Peyer's patch (tissue), 4 donors: Measurements from ENCODE around the gene FHOD3. TPM values are rescaled to one million over a fixed set of nuclear protein-coding genes. Genes with fewer than 3 reads are reported as not detected.

ENCODE experiments used
- DNase-seq, 3 donors: peaks; one replicate each; pipeline ENCODE4 v3.0.0-alpha.2; 2017 to 2019
- H3K27ac ChIP-seq, 4 donors: fragments of 200-600 bp; sonication (generic); one replicate each; pipeline ENCODE4 v1.5.1; 2016 to 2019
- H3K27me3 ChIP-seq, 2 donors: fragments of 200-600 bp; sonication (generic); one replicate each; pipeline ENCODE4 v1.5.1; 2019
- H3K36me3 ChIP-seq, 3 donors: fragments of 200-600 bp; sonication (generic); one replicate each; pipeline ENCODE4 v1.5.1; 2016 to 2019
- H3K4me1 ChIP-seq, 4 donors: fragments of 200-600 bp; sonication (generic); one replicate each; pipeline ENCODE4 v1.5.1; 2016 to 2019
- H3K4me3 ChIP-seq, 4 donors: fragments of 200-600 bp; sonication (generic); 1 replicate in 3 of 4; 2 replicates in 1 of 4; pipeline ENCODE4 v1.5.1; 2016 to 2019; ENCODE audit warnings: mild to moderate bottlenecking in 1 of 4
- H3K9me3 ChIP-seq, 4 donors: fragments of 200-600 bp; sonication (generic); one replicate each; pipeline ENCODE4 v1.5.1; 2016 to 2019; ENCODE audit warnings: mild to moderate bottlenecking in 1 of 4
- POLR2A ChIP-seq, 2 donors: fragments of 450-650 bp; IDR thresholded peaks; one replicate each; pipeline ENCODE4 v1.5.1; 2017; ENCODE audit warnings: antibody characterized with exemption in 2 of 2, mild to moderate bottlenecking in 2 of 2, moderate library complexity in 2 of 2
- total RNA-seq, 4 donors: library from RNA; depleted of rRNA; stranded (reverse); fragments of >200 nt; gene quantifications; one replicate each; pipeline ENCODE4 v1.1.0, GENCODE V29; 2016
- TF ChIP-seq, protein P1 (sequence below), 6 experiments: fragments of 450-650 bp in 4 of 6; fragments of 200-600 bp in 2 of 6; sonication (generic) in 1 of 6; IDR thresholded peaks; one replicate each; pipeline ENCODE4 v1.5.1; 2017 to 2019; ENCODE audit warnings: antibody characterized with exemption in 6 of 6, mild to moderate bottlenecking in 3 of 6, moderate library complexity in 1 of 6

FHOD3 gene
- total RNA-seq, 4 donors from 2014 or later, result 0.53 to 10.7 (median 4.6) TPM

DNA sequence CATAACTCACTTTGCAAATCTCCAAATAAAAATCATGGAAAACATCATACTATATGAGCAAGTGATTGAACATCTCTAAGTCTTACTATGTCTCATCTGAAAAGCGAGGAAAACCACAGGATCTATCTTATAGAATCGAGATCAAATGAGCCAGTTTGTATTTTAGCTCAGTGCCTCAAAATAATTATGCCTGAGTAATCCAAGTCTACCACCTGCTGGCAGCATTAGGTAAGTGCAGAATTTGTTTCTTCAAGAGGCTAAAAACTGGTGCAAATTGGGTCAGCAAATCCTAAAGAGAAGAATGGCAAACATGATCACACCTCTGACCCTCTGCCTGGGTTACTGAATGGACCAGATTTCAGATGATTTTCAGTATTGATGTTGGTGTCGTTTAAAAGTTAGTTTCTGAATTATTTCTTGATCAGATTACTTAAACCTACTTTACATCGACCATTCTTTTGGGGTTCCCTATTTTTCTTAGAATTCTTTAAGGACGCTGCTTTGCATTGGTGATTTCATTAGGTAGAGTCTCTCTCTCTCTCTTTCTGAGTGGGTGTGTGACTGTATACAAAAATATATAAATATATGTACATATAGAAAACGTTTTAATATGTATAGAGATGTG is 12.7 kb upstream of the FHOD3 start:
- H3K9me3 ChIP-seq, result peaks cover 0 to 4% (median 0%) of the 10 kb centered on the region in 4 donors
- H3K27ac ChIP-seq, result no peak overlapping the region
- peak in 2 of 3 donors; percentile 33 to 80 for DNase-seq
- no peaks in the 10 kb centered on the region for H3K27me3 ChIP-seq
- no peaks in the 10 kb centered on the region for H3K4me1 ChIP-seq
- H3K4me3 ChIP-seq, result no peak overlapping the region
- H3K36me3 ChIP-seq, result no peaks in the 10 kb centered on the region
- no peak for TF ChIP-seq POLR2A (IDR thresholded peaks at IDR 0.05)
- TF ChIP-seq, protein P1, sequence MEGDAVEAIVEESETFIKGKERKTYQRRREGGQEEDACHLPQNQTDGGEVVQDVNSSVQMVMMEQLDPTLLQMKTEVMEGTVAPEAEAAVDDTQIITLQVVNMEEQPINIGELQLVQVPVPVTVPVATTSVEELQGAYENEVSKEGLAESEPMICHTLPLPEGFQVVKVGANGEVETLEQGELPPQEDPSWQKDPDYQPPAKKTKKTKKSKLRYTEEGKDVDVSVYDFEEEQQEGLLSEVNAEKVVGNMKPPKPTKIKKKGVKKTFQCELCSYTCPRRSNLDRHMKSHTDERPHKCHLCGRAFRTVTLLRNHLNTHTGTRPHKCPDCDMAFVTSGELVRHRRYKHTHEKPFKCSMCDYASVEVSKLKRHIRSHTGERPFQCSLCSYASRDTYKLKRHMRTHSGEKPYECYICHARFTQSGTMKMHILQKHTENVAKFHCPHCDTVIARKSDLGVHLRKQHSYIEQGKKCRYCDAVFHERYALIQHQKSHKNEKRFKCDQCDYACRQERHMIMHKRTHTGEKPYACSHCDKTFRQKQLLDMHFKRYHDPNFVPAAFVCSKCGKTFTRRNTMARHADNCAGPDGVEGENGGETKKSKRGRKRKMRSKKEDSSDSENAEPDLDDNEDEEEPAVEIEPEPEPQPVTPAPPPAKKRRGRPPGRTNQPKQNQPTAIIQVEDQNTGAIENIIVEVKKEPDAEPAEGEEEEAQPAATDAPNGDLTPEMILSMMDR (IDR thresholded peaks at IDR 0.05), result peak; percentile 79 to 98 (median 92)

DNA sequence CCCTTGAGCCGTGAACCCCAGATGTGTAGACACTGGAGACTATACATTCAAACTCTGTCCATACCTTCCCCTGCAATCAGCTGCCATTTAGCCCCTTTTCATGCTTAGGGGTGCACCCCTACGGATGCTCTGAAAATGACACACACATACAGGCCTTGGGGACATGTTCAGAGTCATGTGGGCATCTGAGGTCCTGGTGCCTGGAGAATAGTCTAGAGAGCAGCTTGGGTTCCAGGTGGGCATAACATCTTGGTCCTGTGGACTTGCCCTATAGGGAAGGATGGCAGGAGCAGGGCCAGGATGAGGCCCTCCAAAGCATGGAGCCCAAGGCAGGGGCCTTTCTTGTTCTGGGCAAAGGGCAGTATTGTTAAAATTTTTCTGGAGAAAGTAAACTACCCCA is 9.9 kb upstream of the FHOD3 start:
- H3K27ac ChIP-seq, result no peak overlapping the region
- no peak for TF ChIP-seq POLR2A (IDR thresholded peaks at IDR 0.05)
- no peak overlapping the region for H3K4me3 ChIP-seq
- peaks cover 0 to 4% (median 0%) of the 10 kb centered on the region in 4 donors for H3K9me3 ChIP-seq
- no peaks in the 10 kb centered on the region for H3K36me3 ChIP-seq
- no peaks in the 10 kb centered on the region for H3K4me1 ChIP-seq
- H3K27me3 ChIP-seq, result no peaks in the 10 kb centered on the region
- DNase-seq, result no peak

GRCh38 chr18:36288689-36289088 is 8.8 kb upstream of the FHOD3 start:
- Histone ChIP-seq H3K4me1 (no peaks in the 10 kb centered on the region), H3K27me3 (no peaks in the 10 kb centered on the region), H3K36me3 (no peaks in the 10 kb centered on the region), H3K9me3 (peaks cover 0 to 4% (median 0%) of the 10 kb centered on the region in 4 donors), H3K4me3 (no peak overlapping the region), H3K27ac (no peak overlapping the region)
- TF ChIP-seq, protein P1 (IDR thresholded peaks at IDR 0.05), result no peak
- TF ChIP-seq POLR2A (IDR thresholded peaks at IDR 0.05), result no peak
- no peak for DNase-seq

DNA sequence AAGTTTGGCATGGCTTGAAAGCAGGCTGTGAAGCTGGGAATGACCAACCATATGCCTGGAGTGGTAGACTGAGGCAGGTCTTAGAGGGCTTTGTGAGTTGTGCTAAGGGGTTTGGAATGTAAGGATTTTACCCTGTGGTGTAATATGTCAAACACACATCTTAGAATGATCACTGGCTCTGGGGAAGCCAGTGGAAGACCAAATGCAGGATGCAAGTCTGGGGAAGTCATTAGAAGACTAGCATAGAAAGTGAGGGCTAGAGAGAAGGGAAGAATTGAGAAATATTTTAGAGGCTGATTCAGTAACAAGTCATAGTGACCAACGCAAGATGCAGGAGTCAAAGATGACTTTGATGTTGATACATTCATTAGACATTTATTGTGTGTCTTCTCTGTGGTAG is 3.5 kb upstream of the FHOD3 start:
- TF ChIP-seq POLR2A (IDR thresholded peaks at IDR 0.05), result no peak
- TF ChIP-seq, protein P1 (IDR thresholded peaks at IDR 0.05), result no peak
- Histone ChIP-seq H3K9me3 (no peaks in the 10 kb centered on the region), H3K4me1 (peaks cover 0 to 22% (median 6%) of the 10 kb centered on the region in 4 donors), H3K27ac (no peak overlapping the region), H3K27me3 (peaks cover 0 to 9% of the 10 kb centered on the region in 2 donors), H3K4me3 (no peak overlapping the region), H3K36me3 (no peaks in the 10 kb centered on the region)
- no peak for DNase-seq

DNA sequence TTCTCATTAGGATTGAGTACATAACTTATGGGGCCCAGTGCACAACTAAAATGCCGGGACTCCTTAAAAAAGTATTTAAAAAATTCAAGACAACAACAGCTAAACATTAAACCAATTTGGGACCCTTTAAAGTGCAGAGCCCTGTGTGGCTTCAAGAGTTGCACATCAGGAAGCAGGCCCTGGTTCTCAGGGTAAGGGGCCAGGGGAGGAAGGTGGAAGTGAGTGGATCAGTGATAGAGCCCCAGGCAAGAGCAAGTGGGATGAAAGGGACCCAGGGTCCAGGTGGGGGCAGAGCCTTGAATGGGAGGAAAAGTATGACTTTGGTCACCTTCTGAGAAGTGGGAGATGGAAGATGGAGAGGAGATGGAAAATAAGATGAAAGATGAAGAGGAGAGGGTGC is 2.3 kb upstream of the FHOD3 start:
- peaks cover 0 to 9% of the 10 kb centered on the region in 2 donors for H3K27me3 ChIP-seq
- DNase-seq, result no peak
- H3K36me3 ChIP-seq, result no peaks in the 10 kb centered on the region
- TF ChIP-seq, protein P1 (IDR thresholded peaks at IDR 0.05), result no peak
- H3K9me3 ChIP-seq, result no peaks in the 10 kb centered on the region
- H3K4me3 ChIP-seq, result no peak overlapping the region
- H3K4me1 ChIP-seq, result peaks cover 0 to 22% (median 6%) of the 10 kb centered on the region in 4 donors
- no peak overlapping the region for H3K27ac ChIP-seq

GRCh38 chr18:36295880-36296301 is 1.6 kb upstream of the FHOD3 start:
- Histone ChIP-seq H3K36me3 (no peaks in the 10 kb centered on the region), H3K4me3 (peak overlapping the region in 1 of 4 donors; percentile 70), H3K27me3 (peaks cover 0 to 9% of the 10 kb centered on the region in 2 donors), H3K4me1 (peaks cover 0 to 22% (median 6%) of the 10 kb centered on the region in 4 donors), H3K9me3 (no peaks in the 10 kb centered on the region), H3K27ac (no peak overlapping the region)
- no peak for DNase-seq
- TF ChIP-seq, protein P1 (IDR thresholded peaks at IDR 0.05), result no peak
- TF ChIP-seq POLR2A (IDR thresholded peaks at IDR 0.05), result no peak
